Measurements from ENCODE around the gene MOSPD3.

- TF ChIP-seq CTCF (IDR thresholded peaks at IDR 0.05; ENCODE audit: insufficient read depth, low read length) = no peak
- no peak for TF ChIP-seq REST (IDR thresholded peaks at IDR 0.05; ENCODE audit: insufficient replicate concordance, low read depth)
- TF ChIP-seq GABPA (IDR thresholded peaks at IDR 0.05; ENCODE audit: low read depth) = no peak
- no peak for TF ChIP-seq POLR2AphosphoS5 (IDR thresholded peaks at IDR 0.05; ENCODE audit: low read depth)
These were observed 39.2 kb upstream of the MOSPD3 start for GRCh38 chr7:100572949-100573675.
